Heart left ventricle (tissue), 13 donors: ENCODE measurements around the gene EXPH5.
"Not testable (repeated sequence)": the region's sequence is repeated elsewhere in the genome, so short reads cannot be mapped to it uniquely, and the experiment has no call there.

Source experiments
- CTCF ChIP-seq, 12 donors: fragments of 200-600 bp; sonication (generic) in 4 of 12; IDR thresholded peaks; one replicate each; pipeline versions ENCODE4 v1.5.0 to v1.8.0; 2018 to 2022; ENCODE audit warnings: antibody characterized with exemption in 12 of 12, mild to moderate bottlenecking in 5 of 12
- POLR2A ChIP-seq, 2 donors: fragments of 450-650 bp; IDR thresholded peaks; one replicate each; pipeline ENCODE4 v1.6.1; 2017; ENCODE audit warnings: antibody characterized with exemption in 2 of 2, mild to moderate bottlenecking in 2 of 2, moderate library complexity in 2 of 2
- donor health status: ischemic (EF 13 %, LVEDD 7.1; RV severe dilation, severe dysfunction).
- donor health status: DM: no; HTN: yes; CAD: no.
- donor health status: DM: no; HTN: no; CAD: no.
- donor health status: ischemic (EF 25% LVEDD 6.9; RV normal size, moderate dysfunction).
- donor health status: ischemic (EF 25% LVEDD 5.7; RV mildly dilated, moderate dysfunction).
- donor health status: ischemic (EF 35%, LVEDD 5.7; RV mildly dilated, moderate dysfunction).
- donor health status: nonischemic (EF 11% LVEDD 7.7; RV severe dilation, severe dysfunction).
- donor health status: DM: yes; HTN: yes; CAD: no.
- donor health status: PGD.
- donor health status: ischemic (EF 29% LVEDD 5.4; RV normal size, mild dysfunction).
- donor health status: nonischemic (EF 23%, LVEDD 6.1; RV moderate dilation, normal function).

- not testable (repeated sequence) for TF ChIP-seq CTCF, POLR2A (IDR thresholded peaks at IDR 0.05)
Observed at GRCh38 chr11:108602818-108603217, 9.2 kb upstream of the EXPH5 start.
